Subcutaneous adipose tissue (tissue), 4 donors: ENCODE measurements around the gene UMODL1. TPM values are rescaled to one million over a fixed set of nuclear protein-coding genes. Genes with fewer than 3 reads are reported as not detected.

Source experiments
- total RNA-seq, 4 donors: library from RNA; depleted of rRNA; stranded (reverse); fragments of >200 nt; gene quantifications; one replicate each; pipeline ENCODE4 v1.1.0, GENCODE V29; 2016
- TF ChIP-seq, protein P1 (sequence below): fragments of 450-650 bp; IDR thresholded peaks from one replicate; pipeline ENCODE4 v1.5.1; 2016; ENCODE audit warnings: low read depth, mild to moderate bottlenecking, control low read depth, antibody characterized with exemption, moderate library complexity

Gene UMODL1
- total RNA-seq, 4 donors from 2014 or later = 0.17 to 0.19 TPM; not detected in 2

- TF ChIP-seq, protein P1, sequence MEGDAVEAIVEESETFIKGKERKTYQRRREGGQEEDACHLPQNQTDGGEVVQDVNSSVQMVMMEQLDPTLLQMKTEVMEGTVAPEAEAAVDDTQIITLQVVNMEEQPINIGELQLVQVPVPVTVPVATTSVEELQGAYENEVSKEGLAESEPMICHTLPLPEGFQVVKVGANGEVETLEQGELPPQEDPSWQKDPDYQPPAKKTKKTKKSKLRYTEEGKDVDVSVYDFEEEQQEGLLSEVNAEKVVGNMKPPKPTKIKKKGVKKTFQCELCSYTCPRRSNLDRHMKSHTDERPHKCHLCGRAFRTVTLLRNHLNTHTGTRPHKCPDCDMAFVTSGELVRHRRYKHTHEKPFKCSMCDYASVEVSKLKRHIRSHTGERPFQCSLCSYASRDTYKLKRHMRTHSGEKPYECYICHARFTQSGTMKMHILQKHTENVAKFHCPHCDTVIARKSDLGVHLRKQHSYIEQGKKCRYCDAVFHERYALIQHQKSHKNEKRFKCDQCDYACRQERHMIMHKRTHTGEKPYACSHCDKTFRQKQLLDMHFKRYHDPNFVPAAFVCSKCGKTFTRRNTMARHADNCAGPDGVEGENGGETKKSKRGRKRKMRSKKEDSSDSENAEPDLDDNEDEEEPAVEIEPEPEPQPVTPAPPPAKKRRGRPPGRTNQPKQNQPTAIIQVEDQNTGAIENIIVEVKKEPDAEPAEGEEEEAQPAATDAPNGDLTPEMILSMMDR = no peak
These were observed 38.1 kb upstream of the UMODL1 start for GRCh38 chr21:42032968-42033367.

GRCh38 chr21:42036313-42036712, 34.8 kb upstream of the UMODL1 start:
- TF ChIP-seq, protein P1 = no peak

DNA sequence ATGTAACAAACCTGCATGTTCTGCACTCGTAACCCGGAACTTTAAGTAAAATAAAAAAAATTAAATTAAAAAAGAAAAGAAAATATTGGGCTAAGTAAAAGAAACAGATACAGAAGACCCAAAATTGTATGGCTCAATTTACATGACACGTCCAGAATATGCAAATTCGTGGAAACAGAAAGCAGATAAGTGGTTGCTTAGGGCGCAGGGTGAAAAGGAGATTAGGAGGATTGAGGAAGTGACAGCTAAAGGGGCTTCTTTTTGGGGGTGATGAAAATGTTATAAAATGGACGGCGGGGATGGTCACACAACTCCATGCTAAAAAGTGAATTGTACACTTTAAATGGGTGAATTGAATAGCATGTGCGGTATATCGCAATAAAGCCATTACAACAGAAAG, 33.6 kb upstream of the UMODL1 start:
- TF ChIP-seq, protein P1 = no peak

- TF ChIP-seq, protein P1 = no peak
These were observed 33.2 kb upstream of the UMODL1 start for GRCh38 chr21:42037943-42038342.

- TF ChIP-seq, protein P1 = no peak
These were observed 32.7 kb upstream of the UMODL1 start for GRCh38 chr21:42038393-42038792.

DNA sequence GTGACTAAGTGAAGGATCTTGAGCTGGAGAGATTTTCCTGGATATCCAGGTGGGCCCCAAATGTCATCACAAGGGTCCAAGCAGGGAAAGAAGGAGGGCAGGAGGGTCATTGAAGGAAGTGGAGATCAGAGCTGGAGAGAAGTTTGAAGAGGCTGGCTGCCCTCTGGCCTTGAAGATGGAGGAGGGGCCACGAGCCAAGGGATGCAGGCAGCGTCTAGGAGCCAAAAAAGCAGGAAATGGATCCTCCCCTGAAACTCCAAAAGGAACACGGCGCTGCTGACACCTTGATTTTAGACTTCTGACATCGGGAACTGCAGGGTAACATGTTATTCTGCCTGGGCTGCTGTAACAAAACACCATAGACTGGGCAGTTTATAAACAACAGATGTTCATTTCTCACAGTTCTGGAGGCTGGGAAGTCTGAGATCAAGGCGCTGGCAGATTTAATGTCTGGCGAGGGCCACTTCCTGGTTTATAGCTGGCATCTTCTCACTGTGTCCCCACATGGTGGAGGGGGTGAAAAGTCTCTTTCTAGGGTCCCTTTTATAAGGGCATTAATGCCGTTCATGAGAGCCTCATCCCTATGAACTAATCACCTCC, 32.2 kb upstream of the UMODL1 start:
- TF ChIP-seq, protein P1 = no peak

GRCh38 chr21:42039470-42039901, 31.6 kb upstream of the UMODL1 start:
- TF ChIP-seq, protein P1 = no peak
